ENCODE measurements around the gene SLCO3A1.

SLCO3A1 gene

DNA sequence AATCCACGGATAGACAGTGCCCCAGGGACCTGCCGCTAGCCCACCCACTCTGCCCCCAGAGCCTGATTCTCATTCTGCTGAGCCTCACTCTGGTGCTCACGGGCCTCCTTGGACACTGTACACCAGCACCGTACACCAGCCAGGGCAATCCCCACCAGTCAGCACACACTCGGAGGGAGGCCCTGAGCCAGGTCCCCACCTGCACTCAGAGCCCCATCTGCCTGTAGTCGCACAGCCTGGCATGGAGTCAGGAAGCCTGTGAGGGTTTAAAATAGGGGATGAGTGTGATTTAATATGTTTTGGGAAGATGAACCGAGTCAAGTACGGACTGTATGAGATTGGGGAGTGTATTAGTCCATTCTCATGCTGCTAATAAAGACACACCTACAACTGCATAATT is 223.0 kb downstream of the SLCO3A1 start:
- no peak for DNase-seq

DNA sequence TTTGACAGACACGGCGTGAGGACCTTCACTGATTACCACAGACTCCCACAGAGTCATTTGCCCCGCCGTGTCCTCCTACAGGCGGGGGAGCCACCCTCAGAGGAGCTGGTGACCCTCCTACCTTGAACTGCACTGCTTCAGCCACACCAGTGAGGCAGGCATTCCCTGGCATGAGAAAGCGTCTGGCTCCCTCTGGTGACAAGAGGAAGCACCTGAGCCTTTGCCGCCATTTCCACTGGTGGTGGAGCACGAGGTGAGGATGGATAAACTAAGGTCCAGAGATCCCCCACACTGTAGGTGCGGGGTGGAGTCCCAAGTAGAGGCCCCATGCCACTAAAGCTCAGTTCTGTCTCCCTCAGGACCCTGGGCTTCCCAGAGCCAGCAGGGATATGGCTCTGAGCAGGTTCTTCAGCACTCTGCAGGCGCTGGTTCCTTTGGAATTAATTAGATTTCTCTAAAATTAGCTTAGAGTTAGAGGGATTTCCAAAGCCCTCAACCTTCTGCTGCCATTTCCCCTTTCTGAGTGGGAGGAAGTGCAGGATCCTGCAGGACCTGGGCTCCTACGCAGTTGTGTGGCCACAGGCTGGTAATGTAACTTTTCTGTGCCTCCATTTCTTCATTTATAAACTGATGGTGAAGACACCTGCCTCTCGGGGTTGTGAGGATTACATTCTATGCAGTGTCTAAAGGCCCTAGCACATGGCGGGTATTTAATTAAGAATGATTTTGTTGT is 224.0 kb downstream of the SLCO3A1 start:
- DNase-seq: peak; percentile 63

- DNase-seq: no peak
Observed at GRCh38 chr15:92078270-92078669, 224.8 kb downstream of the SLCO3A1 start.

GRCh38 chr15:92079047-92079446 is 225.5 kb downstream of the SLCO3A1 start:
- no peak for DNase-seq

DNA sequence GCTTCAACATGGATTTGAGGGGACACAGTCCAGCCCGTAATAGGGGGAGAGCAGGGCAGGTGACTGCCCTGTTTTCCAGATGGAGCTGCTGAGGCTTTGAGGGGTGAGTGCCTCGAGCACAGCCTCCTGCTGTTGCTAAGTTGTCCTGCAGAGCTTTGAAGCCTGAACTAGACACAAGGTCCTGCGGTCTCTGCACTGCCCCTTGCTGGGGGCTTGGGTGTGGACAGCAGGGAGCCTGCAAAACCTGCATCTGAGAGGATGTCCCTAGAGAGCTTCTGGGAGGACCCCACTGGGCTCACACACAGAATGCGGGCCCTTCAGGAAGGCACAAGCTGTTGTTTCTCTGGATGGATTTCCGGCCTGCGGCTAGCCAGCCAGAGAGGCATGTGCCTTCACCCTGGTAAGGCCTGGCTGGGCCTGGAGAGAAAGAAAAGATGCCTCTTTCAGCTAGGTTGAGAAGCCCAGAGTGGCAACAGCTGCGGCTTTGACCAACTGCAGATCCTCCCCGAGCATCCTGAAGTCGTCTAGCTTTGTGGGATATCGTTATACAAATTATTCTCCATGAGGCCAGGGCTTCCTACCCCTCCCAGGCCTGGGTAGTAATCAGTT is 226.2 kb downstream of the SLCO3A1 start:
- DNase-seq: no peak

DNA sequence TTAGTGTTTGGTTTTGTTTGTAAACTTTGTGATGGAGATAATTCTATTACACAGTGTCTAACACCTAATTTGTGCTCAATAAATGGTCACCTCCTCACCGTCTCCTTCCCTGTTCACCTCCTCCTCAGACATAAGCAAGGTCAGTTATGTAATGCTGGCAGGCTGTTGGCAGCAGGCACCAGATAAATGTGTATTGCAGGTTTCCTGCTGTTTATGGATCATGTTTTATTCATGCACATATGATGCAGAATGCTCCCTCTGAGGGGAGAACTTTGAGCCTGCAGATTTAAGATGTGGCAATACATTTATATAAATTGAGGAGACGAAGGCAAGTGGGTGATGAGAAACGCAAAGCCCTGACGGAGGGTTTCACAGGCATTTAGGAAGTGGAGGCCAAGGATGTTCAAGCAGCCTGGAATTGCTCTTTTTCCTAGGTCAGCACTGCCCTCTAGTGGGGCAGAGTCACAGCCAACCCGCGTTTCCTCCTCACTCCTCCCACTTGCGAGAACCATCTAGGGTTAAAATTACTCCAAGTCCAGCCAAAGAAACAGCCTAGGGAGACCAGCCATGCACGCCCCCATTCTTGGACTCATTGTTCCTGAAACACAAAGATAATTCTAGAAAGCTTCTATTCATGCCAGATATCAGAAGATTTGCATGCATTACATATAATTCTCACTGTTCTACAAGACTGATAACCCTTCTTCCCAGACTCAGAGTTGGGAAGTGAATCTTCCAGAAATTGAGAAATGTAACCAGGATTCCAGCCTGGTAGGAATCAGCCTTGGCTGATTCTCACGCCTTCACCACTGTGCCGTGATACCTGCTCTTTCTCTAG is 228.7 kb downstream of the SLCO3A1 start:
- DNase-seq: peak; percentile 71

GRCh38 chr15:92083190-92083589 is 229.7 kb downstream of the SLCO3A1 start:
- DNase-seq: no peak

DNA sequence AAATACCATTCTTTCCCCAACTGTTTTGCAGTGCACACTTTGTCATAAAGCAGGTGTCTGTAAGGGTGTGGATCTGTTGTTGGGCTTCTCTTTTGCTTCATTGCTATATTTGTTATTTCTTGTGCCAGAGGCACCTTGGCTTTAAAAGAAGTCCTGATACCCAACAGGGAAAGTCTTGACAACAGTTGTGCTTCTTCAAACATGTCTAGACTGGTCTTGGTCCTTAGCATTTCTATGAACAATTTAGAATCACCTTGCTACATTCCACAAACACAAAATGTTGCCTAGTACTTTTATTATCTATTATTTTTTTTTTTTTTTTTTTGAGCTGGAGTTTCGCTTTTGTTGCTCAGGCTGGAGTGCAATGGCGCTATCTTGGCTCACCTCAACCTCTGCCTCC is 233.7 kb downstream of the SLCO3A1 start:
- no peak for DNase-seq

DNA sequence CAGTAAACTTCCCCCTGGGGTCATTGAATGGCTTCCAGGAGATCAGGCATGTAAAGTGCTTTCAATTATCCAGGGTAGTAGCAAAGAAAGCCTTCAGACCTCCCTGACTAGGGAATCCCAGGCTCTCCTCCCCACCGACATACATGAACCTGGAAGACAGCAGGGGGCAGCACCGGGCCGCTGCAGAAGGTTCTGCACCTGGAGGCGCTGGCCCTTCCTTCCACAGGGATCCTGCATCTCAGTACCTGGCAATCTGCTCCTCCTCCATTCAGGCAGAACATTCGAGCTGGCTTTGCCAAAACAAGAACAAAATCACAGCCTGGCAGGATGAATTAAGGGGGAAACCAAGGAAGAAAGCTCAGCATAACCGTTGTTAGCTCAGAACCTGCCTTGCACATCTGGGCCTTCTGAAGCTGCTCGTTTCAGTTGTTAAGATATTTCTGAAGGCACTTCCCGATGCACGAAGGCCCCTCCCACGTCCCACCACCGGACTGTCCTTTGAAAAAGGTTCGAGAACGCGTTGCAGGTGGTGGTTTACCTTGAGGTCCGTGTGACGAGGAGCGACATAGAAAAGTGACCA is 237.7 kb downstream of the SLCO3A1 start:
- peak; percentile 24 for DNase-seq

DNA sequence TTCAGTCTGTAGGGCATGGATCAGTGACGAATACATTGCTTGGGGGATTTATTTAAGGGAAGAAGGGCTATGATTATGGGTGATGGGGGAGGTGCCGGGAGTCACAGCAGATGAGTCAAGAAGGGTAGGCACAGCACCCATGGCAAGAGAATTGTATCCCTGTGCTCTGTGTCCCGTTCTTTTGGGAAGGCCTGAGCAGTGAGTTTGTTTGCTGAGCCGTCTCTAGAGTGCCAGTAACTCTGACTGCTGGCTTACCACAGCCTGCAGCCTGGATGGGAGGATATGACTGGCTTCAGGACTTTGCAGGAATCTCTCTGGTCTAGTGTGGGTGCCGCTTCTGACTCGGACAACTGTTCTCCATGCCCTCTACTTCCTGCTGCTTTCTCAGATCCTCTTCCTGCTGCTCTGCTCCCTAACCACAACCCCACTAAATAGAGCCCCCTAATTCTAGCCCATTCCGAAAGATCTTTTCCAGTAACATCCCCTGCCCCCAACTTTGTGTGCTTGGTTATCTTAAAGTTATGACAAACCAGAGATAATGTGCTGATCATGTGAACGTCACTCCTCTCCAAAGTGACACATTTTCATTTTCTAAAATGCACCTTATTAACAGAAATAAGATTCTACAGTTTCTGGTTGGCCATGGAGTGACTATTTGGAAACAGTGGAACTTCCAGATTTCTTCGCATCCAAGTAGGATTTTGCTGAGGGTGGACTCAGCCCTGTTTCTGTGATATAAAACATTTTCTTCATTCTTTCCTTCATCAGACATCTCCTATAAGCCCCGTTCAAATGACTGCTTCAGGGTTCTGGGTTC is 239.0 kb downstream of the SLCO3A1 start:
- no peak for DNase-seq

DNA sequence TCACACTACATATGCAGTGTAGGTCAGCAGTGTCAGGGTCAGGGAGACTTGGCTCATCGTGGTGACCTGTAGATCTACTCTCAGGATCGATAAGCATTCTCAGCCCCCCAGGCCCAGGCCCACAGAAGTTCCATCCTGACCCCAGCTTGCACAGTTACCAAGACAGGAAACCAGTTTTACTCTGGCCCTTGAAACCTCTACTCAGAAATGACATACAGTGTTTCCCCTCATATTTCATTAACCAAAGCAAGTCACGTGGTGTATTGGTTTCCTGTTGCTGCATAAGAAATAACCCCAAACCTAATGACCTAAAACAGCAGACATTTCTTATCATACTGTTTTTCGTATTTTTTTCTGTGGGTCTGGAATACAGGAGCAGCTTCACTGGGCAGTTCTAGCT is 242.2 kb downstream of the SLCO3A1 start:
- DNase-seq: no peak

GRCh38 chr15:92097474-92098178 is 244.1 kb downstream of the SLCO3A1 start:
- DNase-seq: peak; percentile 70

GRCh38 chr15:92098869-92099268 is 245.4 kb downstream of the SLCO3A1 start:
- DNase-seq: peak; percentile 54

- DNase-seq: no peak
Observed at GRCh38 chr15:92100301-92100700, 246.8 kb downstream of the SLCO3A1 start.

DNA sequence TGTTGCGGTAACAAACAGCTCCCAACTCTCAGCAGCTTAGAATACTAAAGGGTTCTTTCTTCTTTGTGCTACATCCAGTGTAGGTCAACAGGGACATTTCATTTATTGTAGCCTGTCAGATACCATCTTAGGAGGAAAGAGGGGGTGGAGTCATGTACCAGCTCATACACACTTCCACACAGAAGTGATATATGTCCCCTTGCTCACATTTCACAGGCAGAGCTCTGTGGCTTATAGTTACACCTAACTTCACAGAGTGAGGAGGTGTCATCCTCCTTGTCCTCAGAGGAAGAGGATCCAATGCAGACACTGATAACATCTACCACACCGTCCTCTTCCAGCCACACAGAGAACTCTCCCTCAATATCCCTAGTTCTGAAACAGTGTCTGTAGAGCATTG is 247.2 kb downstream of the SLCO3A1 start:
- no peak for DNase-seq

DNA sequence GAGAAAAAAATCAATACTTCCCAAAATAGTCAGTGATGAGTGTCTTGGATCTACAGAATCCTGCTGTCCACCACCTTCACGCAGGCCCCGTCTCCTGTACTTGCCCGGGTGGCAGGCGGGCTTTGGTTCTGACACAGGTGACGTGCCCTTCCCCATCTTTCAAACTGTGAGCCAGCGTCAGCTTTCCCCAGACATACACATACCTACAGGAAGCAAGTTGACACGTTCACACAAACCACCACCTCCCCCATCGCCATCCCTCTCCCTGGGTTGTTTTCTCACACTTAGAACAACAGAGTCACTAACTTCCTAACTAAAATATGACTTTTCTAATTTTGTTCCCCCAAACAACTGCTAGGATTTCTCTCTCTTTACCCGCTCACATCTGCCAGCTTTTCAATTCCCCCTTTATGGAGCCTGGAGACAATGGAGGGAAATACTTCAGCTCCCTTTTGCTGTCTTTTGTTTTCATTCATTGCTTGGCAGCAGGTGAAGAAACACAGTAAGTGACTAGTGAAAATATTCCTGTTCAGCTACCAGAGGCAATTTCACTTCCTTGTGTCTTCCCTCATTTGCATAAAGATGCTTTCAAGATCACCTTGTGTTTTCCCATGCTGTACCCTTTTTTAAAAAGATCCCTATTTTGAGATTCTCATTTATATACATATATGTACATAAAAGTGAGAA is 248.3 kb downstream of the SLCO3A1 start:
- no peak for DNase-seq

- DNase-seq: no peak
Observed at GRCh38 chr15:92102395-92102755, 248.9 kb downstream of the SLCO3A1 start.

DNA sequence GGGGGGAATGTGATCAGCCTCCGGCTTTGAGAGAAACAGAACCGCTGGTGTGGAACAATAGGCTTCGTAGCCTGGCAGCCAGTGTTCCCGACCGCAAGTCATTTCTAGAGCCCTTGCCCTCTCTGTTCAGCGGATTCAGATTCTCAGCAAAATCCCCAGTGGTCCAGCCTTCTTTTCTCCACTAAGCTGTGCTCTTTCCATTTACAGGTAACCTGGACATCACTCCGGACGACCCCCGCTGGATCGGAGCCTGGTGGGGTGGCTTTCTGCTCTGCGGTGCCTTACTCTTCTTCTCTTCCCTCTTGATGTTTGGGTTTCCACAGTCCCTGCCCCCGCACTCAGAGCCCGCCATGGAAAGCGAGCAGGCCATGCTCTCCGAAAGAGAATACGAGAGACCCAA is 250.6 kb downstream of the SLCO3A1 start:
- no peak for DNase-seq

- DNase-seq: no peak
Observed at GRCh38 chr15:92105611-92106010, 252.1 kb downstream of the SLCO3A1 start.

GRCh38 chr15:92107510-92107909 is 254.0 kb downstream of the SLCO3A1 start:
- no peak for DNase-seq

GRCh38 chr15:92109191-92109873 is 255.8 kb downstream of the SLCO3A1 start:
- no peak for DNase-seq

Measured in midbrain (tissue), 1 donor.